CD4-positive, alpha-beta T cell treated with Interleukin-15 for 1 hour (primary cell): ENCODE measurements around the gene ATP11A.

Experiments used
- DNase-seq: peaks from one replicate; pipeline ENCODE4 v3.0.0-alpha.2; 2020

ATP11A gene

DNA sequence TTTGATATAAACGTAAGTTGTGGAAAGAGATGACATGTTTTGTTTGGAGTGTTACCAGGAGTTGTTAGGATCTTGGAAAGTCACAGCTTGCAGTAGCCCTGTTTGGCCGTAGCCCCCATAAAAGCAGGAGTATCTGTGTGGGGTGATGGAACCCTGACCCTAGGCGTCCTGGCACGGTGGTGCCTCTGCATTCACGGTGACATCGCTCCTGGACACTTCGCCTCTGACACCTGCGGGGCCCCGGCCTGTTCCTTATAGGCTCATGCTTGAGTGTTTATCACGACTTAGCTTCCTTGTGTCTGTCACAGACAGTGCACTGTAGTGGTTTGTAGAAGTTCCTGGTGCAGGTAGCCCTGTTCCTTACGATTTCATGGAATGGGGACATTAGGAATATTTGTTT lies 74.2 kb downstream of the ATP11A start:
- no peak for DNase-seq

DNA sequence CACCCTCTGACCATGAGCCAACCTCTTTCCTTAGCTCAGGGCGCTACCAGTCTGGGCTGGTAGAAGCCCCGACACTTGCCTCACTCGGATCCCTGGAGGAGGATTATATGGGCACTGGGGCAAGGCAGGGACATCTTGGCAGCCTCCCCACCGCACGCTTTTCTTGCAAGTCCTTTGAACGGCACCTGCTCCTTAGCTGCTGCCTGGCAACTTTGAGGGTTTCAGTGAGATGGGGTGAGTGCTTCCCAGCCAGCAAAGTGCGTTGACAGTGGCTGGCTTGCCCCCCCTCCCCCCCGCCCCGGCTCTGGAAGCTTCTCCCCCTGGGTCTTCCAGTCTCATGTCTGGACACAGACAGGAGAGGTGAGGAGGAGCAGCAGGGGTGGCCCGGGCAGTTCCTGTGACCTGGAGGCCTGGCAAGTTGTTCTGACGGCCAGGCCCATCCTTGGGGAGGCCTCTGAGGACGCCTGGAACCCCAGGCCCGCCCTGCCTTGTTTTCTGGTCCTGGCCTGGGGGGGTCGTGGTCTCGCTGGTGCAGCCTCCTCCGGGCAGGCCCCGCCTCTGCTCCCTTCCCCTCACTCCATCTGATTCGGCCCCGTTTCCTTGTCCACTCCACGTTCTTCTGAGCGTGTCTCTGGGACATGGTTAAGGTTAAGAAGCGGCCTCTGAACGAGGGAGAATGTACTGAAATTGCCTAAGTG lies 75.2 kb downstream of the ATP11A start:
- no peak for DNase-seq

DNA sequence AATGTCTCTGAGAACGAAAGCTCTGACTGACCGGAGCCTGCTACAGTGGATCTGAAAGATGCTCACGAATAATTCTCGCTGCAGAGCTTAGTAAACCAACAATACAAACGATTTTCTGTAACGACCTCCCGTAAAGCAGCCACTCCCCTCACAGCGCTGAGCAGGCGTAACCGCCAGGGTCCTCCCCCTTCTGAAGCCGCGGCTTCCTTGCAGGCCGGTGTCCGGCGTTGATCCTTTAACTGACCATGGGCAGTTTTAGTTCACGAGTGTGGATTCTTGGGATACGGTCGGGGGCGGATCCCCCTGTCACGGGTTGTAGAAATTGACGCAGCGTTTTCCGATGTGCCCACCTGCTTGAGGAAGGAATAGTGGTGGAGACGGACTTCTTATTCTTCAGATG lies 75.9 kb downstream of the ATP11A start:
- no peak for DNase-seq

DNA sequence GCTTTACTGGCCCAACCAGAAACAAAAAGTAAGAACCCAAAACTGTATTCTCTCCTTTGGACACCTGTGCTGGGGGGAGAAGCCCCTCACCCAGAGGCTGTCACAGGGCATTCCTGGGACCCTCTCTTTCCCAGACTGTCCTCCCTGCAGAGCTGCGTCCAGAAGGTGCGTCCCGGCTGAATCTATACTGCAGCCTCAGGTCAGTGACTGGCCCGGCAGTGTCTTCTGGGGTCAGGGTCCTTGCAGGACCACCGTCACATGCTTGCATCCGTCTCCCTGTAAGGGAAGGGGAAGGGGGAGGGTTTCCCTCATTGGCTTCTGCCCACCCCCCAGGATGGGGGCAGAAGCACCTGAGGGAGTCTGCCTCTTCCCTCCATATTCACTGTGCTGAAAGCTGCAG lies 76.5 kb downstream of the ATP11A start:
- no peak for DNase-seq

DNA sequence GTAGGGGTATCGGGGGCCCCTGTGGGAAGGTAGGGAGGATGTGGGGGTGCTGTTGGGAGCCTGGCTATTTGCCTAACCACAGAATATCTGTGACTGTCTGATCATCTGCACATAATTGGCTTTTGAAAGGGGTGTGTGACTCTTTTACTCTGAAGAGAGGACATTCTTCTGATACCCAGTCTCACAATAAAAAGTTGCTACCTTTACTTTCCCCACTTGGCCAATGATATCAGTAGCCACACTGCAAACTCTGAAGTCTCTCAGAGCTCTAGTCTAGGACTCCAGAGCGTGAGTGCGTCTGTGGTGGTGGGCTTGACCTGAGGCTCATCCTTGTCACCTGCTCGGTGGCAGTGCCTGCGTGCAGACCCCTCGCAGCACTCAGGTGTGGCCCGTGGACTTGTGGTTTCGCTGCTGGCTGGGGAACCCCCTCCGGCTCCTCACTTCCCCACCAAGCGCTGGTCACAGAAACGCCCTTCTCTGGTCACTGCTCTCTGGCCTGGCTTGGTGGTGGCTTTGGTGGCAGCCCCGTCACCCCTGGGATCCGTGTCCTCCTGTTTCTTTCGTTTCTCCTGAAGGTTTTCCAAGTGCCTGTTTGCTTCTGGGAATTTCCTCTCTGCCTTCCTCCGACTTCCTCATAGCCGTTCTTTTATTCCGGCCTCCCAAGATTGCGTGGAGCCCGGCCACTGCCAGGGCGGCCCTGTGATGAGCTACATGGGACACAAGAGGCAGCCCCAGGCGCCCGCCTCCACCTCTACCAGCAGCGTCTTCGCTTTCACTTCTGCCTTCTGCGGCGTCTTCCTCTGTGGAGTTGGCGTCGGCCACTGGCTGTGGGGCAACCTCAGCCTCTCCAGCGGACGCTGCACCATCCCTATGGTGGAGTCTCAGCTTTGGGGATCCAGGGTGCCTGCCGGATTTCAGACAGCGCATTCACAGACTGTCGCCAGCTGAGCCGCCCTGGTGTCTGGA lies 78.0 kb downstream of the ATP11A start:
- DNase-seq: peak; percentile 62

DNA sequence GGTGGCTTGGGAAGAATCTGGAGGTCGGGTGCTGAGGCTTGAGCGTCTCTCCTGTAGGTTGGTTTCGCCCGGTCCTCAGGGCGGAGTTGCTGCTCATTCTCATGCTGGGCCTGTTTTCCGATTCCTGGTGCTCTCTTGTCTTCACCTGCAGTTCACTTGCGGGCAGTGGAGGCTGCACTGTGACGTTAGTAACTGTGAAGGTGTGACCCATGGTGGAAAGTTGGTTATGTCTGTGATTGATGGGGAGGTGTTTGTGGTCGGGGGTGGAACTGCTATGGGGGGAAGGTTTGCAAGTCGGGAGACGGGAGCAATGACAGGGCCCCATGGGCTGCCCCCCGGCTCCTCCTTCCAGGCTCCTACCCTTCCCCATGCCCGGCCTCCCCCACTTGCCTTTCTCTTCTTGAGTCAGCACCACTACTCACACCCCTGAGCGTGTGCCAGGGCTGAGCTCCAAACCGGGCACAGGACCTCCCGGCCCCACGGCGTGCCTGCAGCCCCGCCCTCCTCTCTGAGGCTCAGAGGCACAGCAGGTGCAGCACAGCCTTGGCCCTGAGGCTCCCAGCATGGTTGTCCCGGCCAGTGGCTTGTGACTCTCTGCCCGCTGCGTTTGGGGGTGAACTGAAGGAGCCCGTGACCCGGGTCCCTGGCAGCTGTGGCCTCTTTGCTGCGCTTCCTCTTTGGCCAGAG lies 79.1 kb downstream of the ATP11A start:
- DNase-seq: no peak

DNA sequence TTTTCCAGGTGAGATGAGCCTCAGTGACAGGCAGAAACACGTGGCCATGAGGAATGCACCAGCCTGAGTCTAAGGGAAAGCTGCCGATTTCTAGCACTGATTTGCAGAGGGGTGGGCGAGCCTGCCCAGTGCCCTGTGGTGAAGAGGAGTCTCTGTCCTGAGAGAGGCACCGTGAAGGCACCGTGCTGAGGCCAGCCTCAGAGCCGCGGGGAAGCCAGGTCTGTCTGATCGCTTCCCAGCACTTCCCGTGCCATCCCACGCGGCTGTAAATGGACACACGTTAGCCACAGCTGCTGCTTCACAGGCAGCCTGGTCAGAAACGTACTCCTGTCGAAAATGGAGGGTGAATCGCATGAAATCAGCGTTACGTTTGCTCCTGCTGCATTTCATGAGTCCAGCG lies 79.8 kb downstream of the ATP11A start:
- no peak for DNase-seq

DNA sequence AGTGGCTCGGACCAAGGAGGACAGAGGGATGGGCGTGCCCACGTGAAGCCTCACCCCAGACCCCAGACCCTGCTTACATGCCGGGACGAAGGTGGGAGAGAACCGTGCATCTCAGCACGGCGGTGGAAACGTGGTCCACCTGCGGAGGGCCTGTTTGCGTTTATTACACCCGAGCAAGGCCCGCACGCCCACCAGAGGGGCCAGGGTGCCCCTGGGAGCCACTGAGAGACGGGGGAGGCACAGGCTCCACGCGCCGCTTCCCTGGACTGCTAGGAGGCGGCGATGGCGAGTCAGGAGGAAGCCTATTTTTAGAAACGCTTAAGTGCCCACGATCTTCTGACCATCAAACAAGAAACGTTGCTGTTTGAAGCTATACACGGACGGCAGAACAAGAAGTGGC lies 80.7 kb downstream of the ATP11A start:
- no peak for DNase-seq

DNA sequence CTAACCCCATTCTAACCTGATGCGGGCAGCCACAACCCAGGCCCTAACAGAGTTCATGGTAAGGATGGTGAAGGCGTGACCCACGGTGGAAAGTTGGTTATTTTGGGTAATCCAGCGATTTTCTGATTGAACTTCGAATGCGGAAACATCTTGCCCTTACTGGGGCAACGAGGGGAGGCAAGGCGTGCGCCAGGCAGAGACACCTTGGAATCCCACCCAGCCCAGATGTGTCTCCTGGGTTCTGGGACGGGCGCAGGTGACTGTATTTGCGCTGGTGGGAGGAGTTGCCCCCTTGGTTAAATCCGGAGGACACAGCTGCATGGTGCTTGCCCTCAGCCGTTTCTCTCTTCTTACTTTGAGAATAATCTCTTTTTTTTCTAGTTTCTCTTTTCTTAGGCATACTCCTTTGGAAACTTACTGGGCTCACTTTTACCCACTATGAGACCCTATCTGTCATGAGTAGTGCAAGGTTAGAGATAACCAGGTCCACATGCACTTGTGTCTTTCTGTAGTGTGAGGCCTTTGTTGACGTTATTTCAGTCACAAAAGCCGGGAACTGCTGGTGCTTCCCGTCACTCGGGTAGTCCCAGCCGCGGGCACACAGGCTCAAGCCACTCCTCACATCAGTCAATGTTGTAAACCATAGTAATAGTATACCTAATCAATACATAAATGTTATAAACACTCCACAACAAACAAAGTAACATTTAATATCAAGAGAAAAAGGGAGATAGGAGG lies 81.5 kb downstream of the ATP11A start:
- DNase-seq: no peak

DNA sequence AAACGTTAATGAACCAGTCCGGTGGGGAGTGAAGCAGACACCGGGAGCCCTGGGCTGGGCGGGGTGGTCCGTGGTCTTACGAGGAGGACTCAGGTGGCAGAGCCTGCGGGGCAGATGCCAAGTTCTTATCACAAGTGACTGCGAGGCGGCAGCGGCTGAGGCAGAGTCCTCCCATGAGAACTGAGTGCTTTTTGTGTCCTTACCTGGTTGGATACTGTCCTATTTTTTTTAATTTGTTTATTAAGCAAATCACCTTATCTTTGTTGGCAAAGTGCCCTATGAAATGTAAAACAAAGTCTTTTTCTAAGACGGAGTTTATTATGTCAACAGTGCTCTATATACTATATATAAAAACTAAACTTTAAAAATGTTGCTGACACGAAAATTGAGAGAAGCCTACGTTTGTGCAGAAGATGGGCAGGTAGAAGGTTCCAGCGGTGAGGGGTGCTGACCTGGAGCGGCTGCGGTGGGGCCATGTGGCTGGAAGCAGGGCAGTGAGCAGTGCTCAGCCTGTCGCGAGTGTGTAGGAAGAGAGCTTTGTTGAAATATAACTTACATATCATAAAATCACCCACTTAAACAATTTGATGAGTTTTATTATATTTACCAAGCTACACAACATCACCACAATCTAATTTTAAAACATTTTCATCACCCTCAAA lies 82.2 kb downstream of the ATP11A start:
- DNase-seq: no peak

DNA sequence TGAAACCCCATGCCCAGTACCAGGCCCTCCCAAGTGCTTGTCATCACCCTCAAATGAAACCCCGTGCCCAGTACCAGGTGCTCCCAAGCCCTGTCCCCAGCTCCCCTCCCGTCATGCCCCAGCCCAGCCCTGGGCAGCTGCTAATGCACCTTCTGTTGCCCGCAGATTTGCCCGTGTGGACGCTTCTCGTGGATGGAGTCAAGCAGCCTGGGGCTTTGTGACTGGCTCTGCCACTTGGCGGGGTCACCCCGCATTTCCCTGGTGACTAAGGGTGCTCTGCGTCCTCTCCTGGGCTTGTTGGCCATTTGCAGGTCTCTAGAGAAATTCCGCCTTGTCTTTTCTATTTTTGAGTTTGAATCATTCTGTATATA lies 82.7 kb downstream of the ATP11A start:
- DNase-seq: no peak

DNA sequence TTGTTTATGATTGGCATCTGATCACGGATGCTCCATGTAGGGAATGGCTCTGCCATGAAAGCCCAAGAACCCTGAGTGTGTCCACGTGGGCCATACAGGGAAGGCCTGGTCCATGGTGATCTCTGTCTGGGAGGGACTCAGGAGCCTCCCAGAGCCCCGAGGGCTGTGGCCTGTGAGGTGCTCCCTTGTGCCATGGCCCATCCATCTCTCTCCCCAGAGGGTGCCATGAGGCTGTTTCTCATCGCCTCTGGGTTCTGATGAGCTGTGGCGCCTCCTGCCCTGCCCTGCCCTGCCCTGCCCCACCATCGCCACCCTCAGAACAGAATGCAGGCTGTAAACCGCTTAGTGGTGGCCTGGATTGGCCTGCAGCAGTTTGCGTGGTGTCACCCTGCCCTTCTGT lies 83.1 kb downstream of the ATP11A start:
- no peak for DNase-seq

DNA sequence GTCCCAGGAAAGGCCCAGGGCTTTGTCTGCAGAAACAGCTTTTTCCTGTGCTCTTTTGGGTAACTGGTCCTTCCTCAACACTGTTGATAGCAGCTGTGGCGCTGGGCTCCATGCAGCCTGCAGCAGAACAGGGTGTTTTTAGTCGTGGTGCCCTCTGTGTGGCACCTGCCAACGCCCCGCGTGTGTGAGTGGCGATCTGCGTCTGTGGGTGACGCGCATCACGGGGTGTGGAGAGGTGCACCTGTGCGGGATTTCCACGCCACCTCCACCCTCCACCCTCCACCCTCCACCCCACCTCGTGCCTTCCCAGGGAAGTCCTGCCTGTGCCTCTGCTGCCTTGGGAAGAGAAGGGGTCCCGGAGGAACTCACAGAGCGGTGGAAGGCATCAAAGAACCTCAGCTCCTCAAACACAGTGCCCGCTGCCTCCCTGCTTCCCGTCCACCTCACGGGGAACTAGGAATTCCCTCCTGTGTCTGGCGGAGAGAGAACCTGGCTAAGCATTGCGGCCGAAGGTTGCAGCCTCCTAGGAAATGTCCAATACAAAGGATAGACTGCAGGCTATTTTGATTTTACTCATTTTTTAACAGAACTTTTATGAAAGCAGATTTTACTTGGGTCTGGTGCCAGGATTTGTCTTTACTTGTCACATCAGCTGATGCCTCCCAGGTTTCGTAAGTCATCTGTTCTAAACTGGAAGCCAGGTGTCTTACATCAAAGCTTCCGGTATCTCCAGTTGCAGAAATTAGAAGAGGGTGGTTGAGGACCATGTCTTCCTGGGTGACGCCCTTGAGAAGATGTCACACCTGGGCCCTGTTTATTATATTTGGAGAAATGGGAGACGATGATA lies 84.0 kb downstream of the ATP11A start:
- no peak for DNase-seq

DNA sequence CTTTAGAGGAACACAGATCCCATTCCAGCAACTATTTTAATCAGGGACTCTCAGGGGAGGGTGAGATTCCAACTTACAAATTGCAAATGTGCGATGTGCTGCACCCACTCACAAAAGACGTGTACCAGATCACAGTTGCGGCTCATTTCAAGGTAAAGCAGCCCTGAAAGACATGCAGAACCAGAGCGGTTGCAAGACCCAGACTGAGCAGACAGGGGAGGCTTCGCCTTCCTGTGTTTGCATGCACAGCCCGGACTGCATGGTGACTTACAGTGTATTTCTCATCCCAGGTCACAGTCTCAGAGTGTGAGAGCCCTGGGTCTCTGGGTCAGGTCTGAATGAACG lies 84.6 kb downstream of the ATP11A start:
- DNase-seq: no peak

DNA sequence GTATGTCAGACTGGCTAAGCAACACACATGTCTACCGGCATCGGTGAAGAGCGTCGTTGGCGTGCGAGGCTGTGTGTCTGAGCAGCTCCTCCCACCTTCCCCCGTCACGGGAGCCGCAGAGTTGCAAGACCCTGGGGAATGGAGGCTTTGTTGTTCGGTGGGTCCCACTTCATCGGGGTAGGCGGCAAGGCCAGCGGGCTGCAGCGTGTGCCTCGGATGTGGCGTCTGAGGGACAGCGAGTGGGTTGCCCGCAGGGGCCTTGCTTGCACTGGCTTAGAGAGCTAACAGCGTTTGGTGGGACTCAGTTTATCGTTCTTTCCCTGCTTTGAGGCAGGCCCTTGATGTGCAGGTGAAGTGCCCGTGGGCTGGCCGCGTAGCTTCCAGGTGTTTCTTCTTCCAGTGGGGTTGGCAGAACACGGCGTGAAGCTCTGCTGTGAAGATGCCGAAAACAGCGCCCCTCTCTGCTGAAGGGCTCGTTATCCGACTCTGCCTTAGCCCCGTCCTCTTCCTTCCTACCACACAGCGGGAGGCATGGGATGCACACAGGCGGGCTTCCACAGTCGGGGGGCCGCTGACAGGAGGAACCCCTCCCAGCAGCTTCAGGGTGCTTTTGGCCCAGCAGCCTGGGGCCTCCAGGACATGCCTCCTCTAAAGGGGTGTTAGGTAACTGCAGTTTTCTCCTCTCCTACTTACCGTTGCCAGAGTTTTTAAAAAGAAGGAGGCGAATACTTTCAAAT lies 85.2 kb downstream of the ATP11A start:
- no peak for DNase-seq

DNA sequence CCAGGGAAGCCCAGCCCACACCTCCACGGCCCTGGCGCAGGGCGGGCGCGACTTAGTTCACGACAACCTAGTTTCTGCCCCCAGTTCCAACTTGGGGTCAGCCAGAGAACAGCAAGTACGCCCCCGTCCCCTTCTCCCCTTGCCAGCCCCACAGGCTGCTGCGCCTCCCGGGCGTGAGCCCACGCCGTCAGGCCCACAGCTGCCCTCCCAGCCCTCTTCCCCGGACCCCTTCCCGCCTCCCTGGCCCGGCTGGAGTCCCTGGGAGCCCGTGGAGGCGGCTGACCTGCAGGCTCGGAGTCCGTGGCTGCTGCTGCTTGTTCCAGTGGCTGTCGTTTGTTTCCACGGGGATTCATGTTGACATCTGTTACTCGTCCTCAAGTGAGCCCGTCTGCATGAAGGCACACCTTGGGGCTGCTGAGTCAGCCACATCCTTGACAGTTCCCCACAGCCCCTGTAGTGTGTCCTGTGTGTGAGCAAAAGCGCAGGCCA lies 86.0 kb downstream of the ATP11A start:
- DNase-seq: no peak

DNA sequence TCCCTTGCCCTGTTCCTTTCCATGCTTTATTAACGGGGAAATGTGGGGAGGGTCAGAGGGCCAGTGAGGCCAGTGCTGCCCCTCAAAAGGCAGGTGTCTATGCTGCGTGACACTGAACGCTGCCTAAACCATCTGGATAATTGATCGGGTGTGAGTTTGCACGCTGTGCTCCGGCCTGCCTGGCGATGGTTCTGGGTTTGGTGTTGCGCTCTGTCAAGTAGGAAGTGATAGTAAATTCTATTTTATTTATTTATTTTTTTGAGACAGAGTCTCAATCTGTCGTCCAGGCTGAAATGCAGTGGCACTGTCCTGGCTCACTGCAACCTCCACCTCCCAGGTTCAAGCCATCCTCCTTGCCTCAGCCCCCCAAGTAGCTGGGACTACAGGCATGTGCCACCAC lies 86.5 kb downstream of the ATP11A start:
- no peak for DNase-seq

DNA sequence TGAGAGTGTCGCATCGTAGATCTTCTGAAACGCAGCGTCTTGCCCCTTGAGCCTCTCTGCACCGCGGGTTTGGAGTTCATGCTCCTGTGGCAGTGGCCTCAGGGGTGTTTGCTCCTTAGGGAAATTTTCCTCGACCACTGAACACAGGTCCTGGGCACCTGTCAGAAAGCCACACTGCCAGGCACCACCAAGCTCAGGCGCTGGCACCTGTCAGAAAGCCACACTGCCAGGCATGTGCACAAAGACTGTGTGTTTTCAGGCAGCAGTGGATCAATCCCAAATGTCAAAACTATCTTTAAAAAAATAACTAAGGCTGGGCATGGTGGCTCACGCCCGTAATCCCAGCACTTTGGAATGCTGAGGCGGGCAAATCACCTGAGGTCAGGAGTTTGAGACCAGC lies 87.1 kb downstream of the ATP11A start:
- no peak for DNase-seq

DNA sequence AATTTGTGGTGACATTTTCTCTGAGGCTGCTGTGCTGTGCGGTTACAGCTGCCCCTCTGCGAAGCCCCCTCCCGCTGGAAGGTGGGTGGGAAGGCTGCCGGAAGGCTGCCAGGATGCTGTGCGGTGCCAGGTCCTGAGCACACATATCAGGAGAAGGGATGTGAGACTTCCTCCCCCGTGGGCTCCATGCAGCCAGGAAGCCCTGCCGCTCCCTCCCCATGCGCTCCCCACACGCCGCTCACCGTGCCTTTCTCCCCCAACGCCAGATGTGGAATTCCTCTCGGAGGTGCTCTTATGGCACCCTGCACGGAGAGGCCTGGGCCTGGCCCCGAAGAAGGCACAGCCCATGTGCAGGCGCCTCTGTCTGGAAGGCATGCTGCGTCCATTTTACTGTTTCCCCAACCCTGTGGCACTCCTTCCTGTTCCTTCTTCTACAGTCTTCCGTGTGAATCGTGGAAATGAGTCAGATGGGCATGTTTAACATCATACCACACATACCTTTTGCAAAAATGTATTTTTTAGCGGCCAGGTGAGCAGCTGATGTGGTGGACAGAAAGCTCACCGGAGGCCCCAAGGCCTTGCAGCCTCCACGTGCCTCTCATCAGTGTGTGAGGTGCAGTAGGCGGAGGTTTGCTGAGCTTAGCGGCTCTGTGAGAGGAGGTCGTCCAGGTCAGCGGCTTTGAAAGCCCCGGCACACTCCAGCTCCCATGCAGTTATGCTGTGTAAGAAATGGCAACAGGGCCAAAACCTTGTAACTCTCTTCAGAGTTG lies 88.0 kb downstream of the ATP11A start:
- DNase-seq: no peak
